Ramos (cell line): ENCODE results near the gene KLHL17.

Experiments
- in situ Hi-C: fragments of 300-500 bp; cut with MboI; formaldehyde crosslinking; loops from one replicate; pipeline ENCODE4 v1.14.3; 2022; ENCODE audit warnings: low sequenced_read_pairs; ENCODE audit not compliant: unreplicated experiment

Gene KLHL17

GRCh38 chr1:1013105-1013921 lies 52.9 kb downstream of the KLHL17 start, which contains the start of gene ISG15:
Gene ISG15, plus strand, starts transcription at chr1:1013497. Its CDS starts 77 bp downstream, at chr1:1013574.
- in situ Hi-C loops = no loop called here

- in situ Hi-C loops = no loop called here
Measured at GRCh38 chr1:1013922-1014648, 53.7 kb downstream of the KLHL17 start.

GRCh38 chr1:1014799-1015681 lies 54.7 kb downstream of the KLHL17 start:
- in situ Hi-C loops = no loop called here
